ENCODE measurements around the gene CLEC14A.

CLEC14A gene, protein sequence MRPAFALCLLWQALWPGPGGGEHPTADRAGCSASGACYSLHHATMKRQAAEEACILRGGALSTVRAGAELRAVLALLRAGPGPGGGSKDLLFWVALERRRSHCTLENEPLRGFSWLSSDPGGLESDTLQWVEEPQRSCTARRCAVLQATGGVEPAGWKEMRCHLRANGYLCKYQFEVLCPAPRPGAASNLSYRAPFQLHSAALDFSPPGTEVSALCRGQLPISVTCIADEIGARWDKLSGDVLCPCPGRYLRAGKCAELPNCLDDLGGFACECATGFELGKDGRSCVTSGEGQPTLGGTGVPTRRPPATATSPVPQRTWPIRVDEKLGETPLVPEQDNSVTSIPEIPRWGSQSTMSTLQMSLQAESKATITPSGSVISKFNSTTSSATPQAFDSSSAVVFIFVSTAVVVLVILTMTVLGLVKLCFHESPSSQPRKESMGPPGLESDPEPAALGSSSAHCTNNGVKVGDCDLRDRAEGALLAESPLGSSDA

GRCh38 chr14:38255673-38256532 is at the start of gene CLEC14A:
Gene CLEC14A, minus strand, starts transcription at chr14:38256093. Its CDS starts 71 bp downstream, at chr14:38256022.
- DNase-seq, result no peak

GRCh38 chr14:38302966-38303365 is 47.1 kb upstream of the CLEC14A start:
- no peak for DNase-seq

- no peak for DNase-seq
Measured at GRCh38 chr14:38302034-38302433, 46.1 kb upstream of the CLEC14A start.

DNA sequence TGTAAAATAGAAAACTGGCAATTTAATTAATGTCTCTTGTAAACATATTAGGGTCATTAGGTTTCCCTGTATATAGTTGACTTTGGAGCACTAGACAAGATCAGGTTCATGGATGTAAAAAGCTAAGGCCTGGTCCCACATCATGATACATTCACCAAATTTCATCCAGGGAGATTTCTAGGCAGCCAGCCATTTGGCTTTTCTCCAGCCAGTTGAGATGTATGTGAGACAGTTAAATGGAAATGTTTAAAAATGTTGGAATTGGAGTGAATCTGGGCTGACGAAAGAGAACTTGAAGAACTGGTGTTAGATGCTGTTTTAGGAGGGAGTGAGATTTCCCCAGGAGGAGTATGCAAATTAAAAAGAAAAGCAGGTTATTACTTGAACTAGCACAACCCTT is 41.8 kb upstream of the CLEC14A start:
- DNase-seq, result no peak

GRCh38 chr14:38291681-38292467 is 36.0 kb upstream of the CLEC14A start:
- no peak for DNase-seq

DNA sequence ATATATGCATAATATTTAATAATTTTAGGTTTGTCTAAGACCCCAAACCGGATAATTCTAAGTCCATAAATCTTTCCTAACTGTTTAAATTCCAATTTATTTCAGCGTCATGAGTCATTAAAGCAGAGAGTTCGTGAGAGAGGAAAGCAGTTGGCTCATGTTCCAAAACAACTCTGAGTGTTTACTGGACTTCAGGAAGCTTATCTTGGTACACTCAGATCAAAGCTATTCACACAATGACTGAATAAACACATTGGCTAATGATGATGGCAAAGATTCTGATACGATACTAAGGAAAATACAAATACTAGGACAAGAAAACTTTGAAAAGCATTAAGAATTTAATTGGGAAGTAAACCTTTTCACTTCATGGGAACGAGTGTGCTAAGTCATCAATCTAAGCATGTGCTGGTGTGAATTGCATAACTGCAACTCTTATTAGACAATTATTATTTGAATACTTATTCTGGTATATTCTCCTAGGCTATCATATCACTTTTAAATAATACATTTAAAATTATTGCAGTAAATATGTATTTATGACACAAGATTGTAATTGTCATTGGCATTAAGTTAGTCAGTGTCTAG is 34.8 kb upstream of the CLEC14A start:
- peak; percentile 65 for DNase-seq

GRCh38 chr14:38286452-38286851 is 30.6 kb upstream of the CLEC14A start:
- no peak for DNase-seq

GRCh38 chr14:38285962-38286361 is 30.1 kb upstream of the CLEC14A start:
- DNase-seq, result no peak

DNA sequence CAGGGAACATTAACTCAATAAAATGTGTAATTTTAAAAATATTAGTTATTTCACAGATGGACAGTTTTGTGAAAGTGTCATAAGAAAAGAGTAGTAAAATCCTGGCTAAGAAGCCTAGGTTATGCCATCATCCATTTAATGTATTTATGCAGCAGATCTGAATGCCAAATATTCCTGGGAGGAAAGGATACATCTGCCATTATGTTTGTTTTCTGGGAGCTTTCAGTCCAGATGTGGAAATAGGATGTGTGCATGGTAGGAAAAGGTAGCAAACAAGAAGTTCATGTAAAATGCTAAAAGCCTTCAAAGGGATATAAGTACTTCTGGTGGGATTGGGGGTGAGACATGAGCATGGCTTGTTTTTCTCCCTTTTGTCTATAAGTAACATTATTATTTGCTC is 27.0 kb upstream of the CLEC14A start:
- no peak for DNase-seq

DNA sequence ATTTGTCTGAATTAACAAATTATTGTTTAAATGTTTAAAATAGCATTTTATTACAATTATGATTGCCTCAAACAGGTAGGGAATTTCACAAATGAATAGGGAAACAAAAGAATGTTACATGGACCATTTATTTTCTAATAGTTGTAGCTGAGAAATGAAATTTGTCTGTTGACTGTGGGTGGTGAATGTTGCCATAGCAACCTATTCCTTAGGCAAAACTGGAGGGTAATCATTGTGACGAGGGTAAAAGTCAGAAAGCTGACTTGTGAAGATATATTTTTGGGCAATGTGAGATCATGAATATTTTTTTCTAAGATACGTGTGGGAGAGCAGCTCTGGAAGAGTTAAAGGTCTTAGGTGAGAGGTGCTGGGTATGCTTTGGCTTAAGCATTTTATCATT is 24.2 kb upstream of the CLEC14A start:
- peak; percentile 3 for DNase-seq

DNA sequence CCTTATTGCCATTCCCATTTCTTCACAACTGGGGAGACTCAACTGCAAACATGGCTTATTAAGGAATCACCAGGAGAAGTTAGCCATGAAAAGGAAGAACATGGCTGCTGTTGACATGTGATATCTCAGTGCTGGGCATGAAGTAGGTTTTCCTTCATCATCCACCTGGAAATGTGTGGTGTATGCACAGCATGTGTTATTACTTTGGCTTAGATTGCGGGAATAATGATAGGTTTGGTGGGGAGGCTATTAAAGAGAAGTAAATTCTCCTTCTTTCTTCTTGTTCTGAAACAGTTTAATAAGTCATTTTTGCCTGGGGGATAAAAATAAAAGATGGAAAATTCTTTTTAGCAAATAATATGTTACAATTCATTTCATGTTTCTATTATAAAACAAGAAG is 23.7 kb upstream of the CLEC14A start:
- no peak for DNase-seq

DNA sequence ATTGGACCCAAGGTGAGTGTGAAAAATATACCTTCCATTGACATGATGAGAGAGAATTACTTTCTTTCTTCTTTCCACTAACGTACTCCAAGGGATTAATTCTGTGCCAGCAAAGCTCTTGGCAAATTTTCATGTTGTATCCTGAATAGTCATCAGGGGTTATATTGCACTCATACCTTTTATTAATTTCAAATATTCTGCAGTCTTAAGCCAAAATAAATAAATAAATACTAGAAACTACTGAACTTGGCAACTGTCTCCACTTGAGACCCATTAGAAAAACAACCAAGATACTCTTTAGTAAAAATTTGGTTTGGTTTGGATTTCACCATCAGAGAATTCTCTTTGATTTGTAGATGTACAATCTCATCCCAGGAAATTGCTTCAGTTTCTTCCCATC is 22.1 kb upstream of the CLEC14A start:
- no peak for DNase-seq

DNA sequence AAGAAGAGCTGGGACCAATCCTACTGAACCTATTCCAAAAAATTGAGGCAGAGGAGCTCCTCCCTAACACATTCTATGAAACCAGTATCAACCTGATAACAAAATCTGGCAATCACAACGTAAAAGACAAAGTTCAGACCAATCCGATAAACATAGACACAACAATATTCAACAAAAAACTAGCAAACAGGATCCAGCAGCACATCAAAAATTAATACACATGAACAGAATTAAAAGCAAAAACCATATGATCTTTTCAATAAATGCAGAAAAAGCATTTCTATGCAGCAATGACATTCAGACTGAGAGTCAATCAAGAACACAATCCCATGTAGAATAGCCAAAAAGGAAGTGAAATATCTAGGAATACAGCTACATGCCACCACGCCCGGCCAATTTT is 7.0 kb upstream of the CLEC14A start:
- DNase-seq, result no peak

DNA sequence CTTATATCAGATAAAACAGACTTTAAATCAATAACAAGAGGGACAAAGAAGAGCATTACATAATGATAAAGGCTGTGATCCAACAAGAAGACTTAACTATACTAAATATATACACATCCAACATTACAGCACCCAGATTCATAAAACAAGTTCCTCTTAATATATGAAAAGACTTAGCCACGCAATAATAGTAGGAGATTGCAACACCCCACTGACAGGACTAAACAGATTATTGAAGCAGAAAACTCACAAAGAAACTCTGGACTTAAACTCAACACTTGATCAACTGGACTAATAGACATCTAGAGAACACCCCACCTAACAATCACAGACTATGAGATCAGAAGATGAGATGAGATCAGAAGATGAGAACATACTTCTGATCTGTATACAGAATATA is 5.7 kb upstream of the CLEC14A start:
- no peak for DNase-seq

- peak; percentile 41 for DNase-seq
Measured at GRCh38 chr14:38257507-38257906, 1.6 kb upstream of the CLEC14A start.

DNA sequence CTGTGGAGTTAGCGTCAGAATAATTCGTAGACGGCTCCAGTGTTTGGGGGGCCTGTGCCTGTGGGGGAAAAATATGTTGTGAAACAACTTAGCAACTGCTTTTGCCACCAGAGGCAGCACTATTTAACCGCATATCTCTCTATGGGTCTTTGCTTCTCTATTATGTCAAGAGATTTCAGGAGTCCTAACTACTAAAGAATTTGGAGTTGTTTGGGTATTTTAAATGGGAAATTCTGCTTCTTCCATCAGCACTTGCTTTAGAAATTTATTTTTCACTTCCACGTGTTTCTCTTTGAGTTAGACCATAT is 594 bp upstream of the CLEC14A start:
- DNase-seq, result no peak

DNA sequence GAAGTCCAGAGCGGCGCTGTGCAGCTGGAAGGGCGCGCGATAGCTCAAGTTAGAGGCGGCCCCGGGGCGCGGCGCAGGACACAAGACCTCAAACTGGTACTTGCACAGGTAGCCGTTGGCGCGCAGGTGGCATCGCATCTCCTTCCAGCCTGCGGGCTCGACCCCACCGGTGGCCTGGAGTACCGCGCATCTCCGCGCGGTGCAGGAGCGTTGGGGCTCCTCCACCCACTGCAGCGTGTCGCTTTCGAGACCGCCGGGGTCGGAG is 553 bp downstream of the CLEC14A start:
- DNase-seq, result no peak

- DNase-seq, result peak; percentile 2
Measured at GRCh38 chr14:38254571-38255407, 1.1 kb downstream of the CLEC14A start.

GRCh38 chr14:38253676-38254075 is 2.2 kb downstream of the CLEC14A start:
- no peak for DNase-seq

DNA sequence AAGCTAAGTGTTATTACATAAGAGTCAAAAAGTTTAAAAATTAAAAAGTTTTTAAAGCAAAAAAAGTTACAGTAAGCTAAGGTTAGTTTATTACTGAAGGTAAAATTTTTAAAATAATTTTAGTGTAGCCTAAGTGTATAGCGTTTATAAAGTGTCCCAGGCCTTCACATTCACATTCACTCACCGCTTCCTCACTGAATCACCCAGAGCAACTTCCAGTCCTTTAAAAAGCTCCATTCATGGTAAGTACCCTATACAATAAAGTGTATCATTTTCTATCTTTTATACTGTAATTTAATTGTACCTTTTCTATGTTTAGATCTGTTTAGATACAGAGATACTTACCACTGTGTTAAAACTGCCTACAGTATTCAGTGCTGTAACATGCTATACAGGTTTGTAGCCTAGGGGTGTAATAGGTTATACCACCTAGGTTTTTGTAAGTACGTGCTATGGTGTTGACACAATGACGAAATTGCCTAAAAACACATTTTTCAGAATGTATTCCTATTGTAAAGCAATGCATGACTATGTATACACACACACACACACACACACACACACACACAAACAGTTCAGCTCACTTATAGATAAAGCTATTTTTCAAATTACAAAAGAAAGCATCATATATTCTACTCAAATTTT is 3.7 kb downstream of the CLEC14A start:
- DNase-seq, result no peak

DNA sequence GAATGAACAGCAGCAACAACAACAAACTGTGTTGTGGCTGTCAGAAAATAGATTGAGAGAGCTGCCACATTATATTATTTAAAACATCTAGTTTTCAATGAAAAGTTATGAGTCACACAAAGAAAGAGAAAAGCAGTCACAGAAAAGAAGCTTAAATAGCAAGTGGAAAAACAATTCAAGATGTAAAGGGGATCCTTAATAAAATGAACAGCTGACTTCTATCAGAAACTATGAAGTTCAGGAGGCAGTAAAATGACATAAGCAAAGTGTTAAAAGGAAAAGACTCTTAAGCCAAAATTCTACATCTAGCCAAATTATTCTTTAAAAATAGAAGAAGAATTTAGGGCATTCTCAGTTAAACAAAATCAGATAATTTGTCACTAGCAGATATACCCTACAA is 5.6 kb downstream of the CLEC14A start:
- DNase-seq, result no peak

Data from kidney glomerular epithelial cell (primary cell).